Islet of Langerhans (tissue), 1 donor: Measurements from ENCODE around the gene TMED4.

Experiments
- FAIRE-seq: peaks from one replicate; lab custom pipeline; 2011; peaks lifted over from hg19 to GRCh38; lab: Jason Lieb, UNC

Gene TMED4

DNA sequence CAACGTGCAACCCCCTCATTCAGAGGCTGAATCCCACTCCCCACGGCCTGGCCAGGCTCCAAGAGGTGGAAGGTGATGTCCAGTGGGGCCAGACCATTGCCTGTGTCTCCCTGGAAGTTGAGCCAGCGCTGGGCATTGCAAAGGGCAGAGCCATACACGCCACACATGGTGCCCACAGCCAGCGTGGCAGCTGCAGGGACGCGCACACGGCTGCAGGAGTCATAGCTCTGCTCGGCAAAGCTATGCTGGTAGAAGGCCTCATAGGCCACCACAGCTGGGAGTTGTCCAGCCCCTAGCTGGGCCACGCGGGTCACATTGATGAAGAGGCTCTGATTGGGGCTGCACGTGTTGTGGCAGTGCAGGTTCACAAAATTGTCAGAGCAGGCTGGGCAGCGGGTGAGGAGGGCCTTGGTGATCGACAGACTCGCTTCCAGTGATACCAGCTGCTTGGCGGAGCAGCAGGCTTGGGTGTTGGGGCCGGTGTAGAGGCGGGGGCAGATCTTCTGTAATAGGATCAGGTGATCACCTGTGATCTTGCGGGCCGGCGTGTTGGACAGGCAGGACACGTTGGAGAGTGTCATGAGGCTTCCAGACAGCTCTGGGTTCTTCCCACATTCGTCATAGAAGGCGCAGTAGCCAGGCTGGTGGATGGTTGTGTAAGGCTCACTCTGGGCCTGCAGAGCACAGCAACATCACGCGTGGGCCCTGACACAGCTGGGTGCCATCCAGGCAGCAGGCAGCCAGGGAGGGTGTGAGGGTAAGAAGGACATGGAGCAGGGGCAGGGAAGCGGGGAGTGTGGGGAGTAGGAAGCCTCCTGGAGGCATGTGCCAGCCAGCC, 42.1 kb downstream of the TMED4 start:
- no peak for FAIRE-seq

DNA sequence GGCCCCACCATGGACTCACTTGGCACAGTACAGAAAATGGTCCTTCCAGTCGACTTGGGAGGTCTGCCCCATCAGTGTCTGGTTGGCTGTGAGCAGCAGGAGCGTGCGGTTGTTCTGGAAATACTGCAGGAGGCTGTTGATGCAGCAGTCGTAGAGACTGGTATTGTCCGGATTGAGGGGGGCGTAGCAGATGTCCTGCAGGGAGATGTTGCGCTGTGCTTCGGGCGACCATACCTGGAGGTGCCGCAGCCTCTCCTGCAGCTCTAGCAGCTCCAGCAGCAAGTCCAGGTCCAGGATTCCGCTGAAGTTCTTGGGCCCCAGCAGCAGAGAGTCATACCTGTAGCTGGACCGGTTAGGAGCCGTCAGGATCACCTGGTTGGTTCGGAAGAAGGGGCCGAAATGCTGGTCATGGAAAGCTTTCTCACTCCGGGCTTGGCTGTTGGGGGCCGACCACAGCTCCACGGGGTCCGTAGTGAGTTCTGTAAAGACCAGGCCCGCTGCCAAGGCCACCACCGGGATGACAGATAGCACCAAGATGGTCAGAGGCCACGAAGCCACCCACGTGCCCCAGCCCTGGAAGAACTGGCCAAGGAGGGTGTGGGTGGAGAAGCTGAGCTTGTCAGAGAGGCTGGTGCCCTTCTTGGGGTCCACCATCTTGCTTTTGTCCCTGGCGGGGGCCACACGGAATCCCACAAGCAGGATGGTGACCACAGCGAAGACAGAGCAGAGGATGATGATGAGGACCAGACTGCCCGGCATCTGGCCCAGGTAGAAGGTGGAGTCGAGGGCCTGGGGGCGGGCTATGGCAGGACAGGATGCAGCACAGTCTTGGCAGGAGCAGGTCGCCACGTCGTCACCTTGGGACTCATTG, 43.0 kb downstream of the TMED4 start:
- no peak for FAIRE-seq

DNA sequence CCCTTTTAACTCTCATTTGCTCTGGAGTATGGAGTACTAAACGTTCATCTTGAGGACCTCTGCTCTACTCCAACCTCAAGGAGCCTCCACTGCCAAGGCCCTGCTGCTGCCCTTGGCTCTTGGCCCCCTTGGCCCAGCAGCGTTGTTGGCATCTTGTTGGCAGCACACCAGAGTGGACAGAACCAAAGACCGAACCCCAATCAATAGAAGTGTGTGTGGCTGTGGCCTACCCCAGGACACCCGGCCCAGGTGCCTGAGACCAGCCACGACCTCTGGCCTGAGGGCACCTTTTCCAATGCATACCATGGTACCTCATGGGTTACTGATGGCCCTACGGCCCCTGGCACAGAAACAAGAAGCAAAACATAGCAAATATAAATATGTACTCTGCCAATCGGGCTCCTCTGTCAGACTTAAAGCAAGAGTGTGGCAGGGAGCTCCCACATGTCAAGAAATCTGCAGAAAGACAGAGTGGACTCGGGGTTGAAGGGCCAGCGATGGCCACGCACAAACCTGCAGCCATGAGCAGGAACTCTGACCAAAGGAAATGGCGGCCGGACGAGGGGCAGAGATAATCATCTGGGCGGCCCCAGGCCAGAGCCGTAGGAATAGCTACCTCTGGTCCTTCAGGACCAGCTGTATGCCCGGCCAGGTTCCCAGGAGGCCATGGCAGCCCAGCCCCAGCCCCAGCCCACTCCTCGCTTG, 43.8 kb downstream of the TMED4 start:
- no peak for FAIRE-seq

DNA sequence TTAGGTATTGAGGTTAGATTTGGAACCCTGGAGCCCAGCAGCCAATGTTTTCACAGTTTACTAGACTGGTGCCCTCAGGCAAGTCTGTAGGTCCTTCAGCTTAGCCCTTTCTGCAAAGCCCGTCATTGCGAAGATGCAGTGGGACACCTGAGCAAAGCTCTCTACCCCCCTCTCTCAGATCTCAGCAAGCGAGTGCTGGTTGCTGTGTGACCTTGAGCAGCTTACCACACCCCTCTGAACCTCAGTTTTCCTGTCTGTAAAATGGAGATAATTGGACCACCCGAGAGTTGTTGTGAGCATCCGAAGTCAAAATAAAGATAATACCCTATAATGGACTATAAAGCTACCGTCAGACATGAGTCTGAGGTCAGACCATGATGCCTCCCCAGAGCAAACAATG, 44.6 kb downstream of the TMED4 start:
- FAIRE-seq: no peak

DNA sequence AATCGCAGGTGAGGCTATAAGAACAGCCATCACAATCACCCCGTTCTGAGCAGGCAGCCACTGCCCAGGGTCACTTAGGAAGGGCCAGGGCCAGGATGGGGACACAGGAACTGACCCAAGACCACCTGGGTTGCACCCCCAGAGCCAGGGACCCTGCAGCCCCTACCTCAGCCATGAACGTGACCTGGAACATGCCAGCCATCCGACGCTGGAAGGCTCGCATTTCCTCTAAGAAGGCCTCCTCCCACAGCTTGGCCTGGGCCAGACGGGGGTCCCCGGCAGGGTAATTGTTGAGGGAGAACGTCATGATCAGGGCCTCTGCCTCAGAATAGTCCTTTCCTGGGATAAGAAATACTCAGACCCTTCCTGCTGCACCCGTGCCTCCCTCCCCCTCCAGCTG, 45.9 kb downstream of the TMED4 start:
- no peak for FAIRE-seq

DNA sequence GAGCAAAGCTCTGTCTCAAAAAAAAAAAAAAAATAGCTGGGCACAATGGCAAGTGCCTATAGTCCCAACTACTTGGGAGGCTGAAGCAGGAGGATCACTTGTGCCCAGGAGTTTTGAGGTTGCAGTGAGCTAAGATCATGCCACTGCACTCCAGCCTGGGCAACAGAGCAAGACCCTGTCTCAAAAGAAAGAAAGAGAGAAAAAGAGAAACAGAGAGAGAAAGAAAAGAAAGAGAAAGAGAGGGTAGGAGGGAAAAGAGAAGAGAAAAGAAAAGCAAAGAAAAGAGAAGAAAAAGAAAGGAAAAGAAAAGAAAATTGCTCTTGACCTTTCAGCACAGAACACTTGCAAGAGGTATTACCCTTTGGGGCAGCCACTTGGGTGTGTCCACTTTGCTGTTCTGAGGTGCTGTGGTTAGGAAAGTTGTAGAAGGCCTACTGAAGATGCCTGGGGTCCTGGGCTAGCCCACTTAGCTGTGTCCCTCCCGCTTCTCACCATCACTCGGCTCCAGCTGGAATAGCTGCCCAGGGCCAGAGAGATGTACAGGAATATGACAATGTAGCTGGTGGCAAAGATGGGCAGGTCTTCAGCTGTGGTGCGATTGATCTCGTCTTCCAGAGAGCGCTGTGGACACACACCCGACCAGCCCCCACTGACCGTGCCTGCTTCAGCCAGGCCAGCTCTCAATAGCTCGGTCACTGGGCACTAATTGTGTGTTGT, 46.5 kb downstream of the TMED4 start:
- no peak for FAIRE-seq

DNA sequence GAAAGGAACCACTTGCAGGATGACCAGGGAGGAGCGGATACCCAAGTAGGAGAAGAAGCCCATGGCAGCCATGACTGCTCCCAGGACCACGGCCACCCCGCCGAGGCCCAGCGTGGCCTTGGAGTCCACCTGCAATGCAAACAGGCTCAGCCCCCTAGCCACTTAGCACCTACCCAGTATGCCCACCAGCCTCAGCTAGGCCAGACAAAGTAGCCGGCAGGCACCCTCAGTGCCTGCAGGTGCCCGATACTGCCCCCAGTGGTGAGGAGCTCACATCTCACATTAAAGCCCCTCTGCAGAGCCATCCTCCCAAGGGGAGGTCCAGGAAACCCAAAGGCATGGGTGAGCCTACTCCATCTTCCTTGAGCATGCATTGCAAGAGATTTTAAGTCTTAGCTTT, 47.5 kb downstream of the TMED4 start:
- FAIRE-seq: no peak

DNA sequence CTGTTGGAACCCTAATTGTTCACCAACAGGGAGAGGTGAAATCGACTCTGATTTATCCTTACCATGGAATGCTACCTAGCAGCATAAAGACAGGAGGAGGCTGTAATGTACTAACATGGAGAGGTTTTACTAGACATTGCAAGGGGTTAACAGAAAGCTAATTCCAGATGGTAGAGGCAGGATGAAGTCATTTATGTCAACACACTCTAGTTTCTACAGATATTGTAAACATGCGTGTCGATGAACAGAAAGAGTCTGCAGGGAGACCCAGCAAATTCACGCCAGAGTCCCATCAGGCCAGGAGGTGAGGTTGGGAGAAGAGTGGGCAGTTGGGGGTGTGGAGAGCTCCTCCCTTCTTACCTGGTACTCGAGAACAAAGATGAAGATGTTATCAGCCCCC, 47.9 kb downstream of the TMED4 start:
- peak; percentile 47 for FAIRE-seq

DNA sequence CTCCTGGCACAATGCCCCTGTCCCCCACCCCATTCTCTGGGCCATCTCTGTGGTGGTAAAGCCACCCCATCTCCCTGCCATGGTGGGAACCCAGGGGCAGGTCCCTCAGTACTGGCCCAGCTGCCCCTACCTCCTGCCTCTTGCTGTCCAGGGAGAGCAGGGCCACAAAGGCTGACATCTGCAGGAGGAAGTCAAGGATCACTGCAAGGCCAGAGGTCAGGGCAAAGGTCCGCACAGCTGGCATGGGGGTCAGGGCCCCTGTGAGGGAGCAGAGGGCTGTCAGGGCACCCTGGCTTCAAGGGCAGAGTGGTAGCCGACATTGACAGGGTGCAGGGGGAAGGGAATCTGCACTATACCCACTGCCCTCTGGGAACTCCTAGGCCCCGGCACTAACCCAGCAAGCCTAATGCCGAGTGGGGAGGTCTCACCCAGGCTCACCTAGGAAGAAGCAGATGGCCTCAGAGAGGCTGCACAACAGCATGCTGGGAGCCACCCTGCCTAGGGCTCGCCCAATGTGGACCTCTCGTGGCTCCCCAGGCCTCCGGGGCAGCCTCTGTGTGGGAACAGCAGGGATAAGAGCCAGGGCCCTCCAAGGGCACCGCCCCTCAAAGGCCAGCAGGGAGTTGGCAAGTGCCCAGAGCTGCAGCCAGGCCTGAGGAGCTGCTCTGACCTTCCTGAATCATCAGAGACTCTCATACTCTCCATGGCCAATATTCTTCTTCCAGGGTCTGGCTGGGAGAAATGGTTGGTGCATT, 48.6 kb downstream of the TMED4 start:
- FAIRE-seq: no peak

DNA sequence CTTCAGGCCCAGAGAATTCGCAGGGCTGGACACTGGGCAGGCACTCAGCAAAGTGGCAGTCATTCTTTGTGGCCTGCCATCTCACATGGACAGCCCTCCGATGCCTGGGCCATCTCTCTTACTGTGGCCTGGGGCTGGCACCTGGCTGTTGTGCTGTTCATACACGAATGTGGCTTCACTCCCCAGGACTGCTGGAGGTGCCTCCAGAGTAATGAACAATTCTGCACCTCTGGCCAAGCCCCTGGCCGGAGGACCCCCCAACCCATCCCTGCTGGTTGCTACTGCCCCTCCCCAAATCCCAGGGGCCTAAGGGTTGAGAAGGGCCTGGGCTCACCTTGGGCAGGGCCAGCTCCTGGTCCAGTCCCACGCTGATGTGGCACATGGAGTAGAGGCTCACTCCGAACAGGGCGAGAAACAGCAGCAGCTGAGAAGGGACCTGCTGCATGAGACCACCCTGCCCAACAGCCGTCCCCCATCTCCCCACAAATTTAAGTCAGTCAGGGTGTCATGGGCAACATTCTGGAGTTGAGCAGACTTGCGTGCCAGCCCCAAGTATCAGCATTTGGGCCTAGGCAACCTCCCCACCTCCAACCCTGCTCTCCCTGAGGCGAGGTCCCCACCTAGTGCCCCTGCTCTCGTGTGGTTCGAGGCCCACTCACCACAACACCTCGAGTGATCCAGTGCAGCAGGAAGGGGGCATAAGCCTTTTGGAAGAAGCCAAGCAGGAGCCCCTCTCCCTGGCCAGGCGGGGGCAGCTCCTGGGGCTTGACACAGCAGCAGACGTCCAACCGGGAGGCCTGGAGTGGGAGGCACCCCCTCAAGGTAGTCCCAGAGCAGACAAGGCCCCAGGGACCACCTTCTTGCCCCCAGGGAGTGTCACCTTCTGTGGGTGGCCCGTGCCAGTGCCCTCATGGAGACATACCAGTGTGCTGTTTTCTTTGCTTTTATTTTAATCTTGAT, 50.3 kb downstream of the TMED4 start:
- FAIRE-seq: no peak

DNA sequence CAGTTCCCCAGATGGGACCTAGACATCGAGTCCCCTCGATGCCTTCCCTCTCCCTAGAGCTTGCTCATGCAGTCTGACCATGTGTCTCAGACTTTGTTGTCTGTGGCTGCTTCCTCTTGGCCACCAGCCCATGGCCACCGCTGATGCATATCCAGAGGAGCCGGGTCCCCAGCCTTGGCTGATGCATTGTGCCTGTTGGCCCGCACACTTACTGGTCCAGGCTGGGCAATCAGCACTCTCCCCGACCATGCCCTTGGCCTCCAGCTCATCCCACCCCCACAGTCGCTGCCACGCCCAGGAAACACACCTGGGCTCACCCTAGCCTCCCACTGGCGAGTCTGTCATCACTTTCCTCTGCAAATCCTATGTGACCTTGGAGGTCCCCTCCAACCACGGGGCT, 51.0 kb downstream of the TMED4 start:
- FAIRE-seq: no peak
